Psoas muscle (tissue), 8 donors: ENCODE measurements around the gene ASAP2. TPM values are rescaled to one million over a fixed set of nuclear protein-coding genes. Genes with fewer than 3 reads are reported as not detected.

Source experiments
- ATAC-seq, 4 donors: fragments of 200-7000 bp; cut with Tn5 transposase; one replicate each; pipeline ENCODE4 v1.9.1; 2020; ENCODE audit warnings: moderate library complexity in 3 of 4, mild to moderate bottlenecking in 2 of 4
- DNase-seq, 2 donors: peaks; one replicate each; pipeline ENCODE4 v3.0.0-alpha.2; 2020
- H3K27ac ChIP-seq: fragments of 200-600 bp; one replicate; pipeline ENCODE4 v1.8.0; 2022
- H3K27me3 ChIP-seq, 3 donors: fragments of 200-600 bp in 1 of 3; one replicate each; pipeline versions ENCODE4 v1.6.1 to v1.8.0; 2013 to 2022; ENCODE audit warnings: low read length in 2 of 3, mild to moderate bottlenecking in 2 of 3, moderate library complexity in 1 of 3; ENCODE audit not compliant: insufficient read depth in 3 of 3
- H3K36me3 ChIP-seq, 2 donors: fragments of 200-600 bp in 1 of 2; one replicate each; pipeline versions ENCODE4 v1.6.1 to v1.8.0; 2013 to 2022; ENCODE audit warnings: low read depth in 1 of 2, mild to moderate bottlenecking in 1 of 2, moderate library complexity in 1 of 2; ENCODE audit not compliant: insufficient read depth in 1 of 2
- H3K4me1 ChIP-seq: fragments of 200-600 bp; one replicate; pipeline ENCODE4 v1.8.0; 2022
- H3K4me3 ChIP-seq: fragments of 200-600 bp; one replicate; pipeline ENCODE4 v1.8.0; 2022; ENCODE audit warnings: mild to moderate bottlenecking
- H3K9me3 ChIP-seq: fragments of 200-600 bp; one replicate; pipeline ENCODE4 v1.8.0; 2022
- CTCF ChIP-seq: fragments of 200-600 bp; IDR thresholded peaks from one replicate; pipeline ENCODE4 v1.8.0; 2022; ENCODE audit warnings: antibody characterized with exemption
- WGBS, 3 donors: extraction: QIAGEN DNeasy Blood & Tissue Kit; methylation state at CpG; one replicate each; pipeline versions ENCODE4 v1.1.6 to v1.1.7; 2013; 5-methylcytosine and 5-hydroxymethylcytosine counted together
- intact Hi-C, 2 donors: fragments of 100-400 bp; cut with DNase I; formaldehyde crosslinking; loops; one replicate each; pipeline versions ENCODE4 v1.11.0 to v1.14.2; 2022
- polyA plus RNA-seq, 3 donors: library from polyadenylated mRNA; stranded (reverse); fragments of 200-250 nt; gene quantifications; one replicate each; pipeline ENCODE4 v1.2.3, GENCODE V29; 2013
- total RNA-seq, 4 donors: library from RNA; stranded (reverse); fragmentation: NEBNext Ultra II Directional in 2 of 4; extraction: Animal tissue kit (Norgen Biotek cat#: 25700) in 2 of 4; gene quantifications; one replicate each; pipeline versions ENCODE4 v1.2.1 to v1.2.4, GENCODE V29; 2021 to 2023
- donor health status: healthy with polysubstance abuse.
- donor health status: DM: no; HTN: no; CAD: no; lungs with moderate emphysema.
- donor health status: Bipolar disorder and iron deficiency.
- donor health status: healthy.
- donor health status: DM: yes; HTN: yes; CAD: no.
- donor health status: DM: no; HTN: no; CAD: no.
- donor health status: DM: no; HTN: no; CAD: no.
- donor health status: DM: yes; HTN: yes; CAD: no.

Gene ASAP2
- total and polyA plus RNA-seq, 7 donors = 1.6 to 9.0 (median 3.3) TPM

GRCh38 chr2:9370746-9371145 is 164.1 kb downstream of the ASAP2 start:
- Histone ChIP-seq H3K36me3 (peaks cover 0 to 25% of the 10 kb centered on the region in 2 donors), H3K27ac (no peak overlapping the region), H3K27me3 (no peaks in the 10 kb centered on the region), H3K4me3 (no peak overlapping the region), H3K9me3 (no peaks in the 10 kb centered on the region), H3K4me1 (no peaks in the 10 kb centered on the region)
- 84 to 87% (median 85%) methylated on average over 11 of the region's 11 CpGs for WGBS, 3 donors
- intact Hi-C loops = no loop called here
- TF ChIP-seq CTCF = no peak
- ATAC-seq (no peak), DNase-seq (no peak)

- no peak for ATAC-seq
- H3K9me3 ChIP-seq = no peaks in the 10 kb centered on the region
- no peak overlapping the region for H3K27ac ChIP-seq
- H3K4me1 ChIP-seq = no peaks in the 10 kb centered on the region
- no peak for TF ChIP-seq CTCF
- intact Hi-C loops = no loop called here
- H3K36me3 ChIP-seq = peaks cover 0 to 18% of the 10 kb centered on the region in 2 donors
- WGBS, 3 donors = 95 to 97% (median 96%) methylated on average over 17 of the region's 17 CpGs
- H3K27me3 ChIP-seq = no peaks in the 10 kb centered on the region
- DNase-seq = no peak
- no peak overlapping the region for H3K4me3 ChIP-seq
Observed at GRCh38 chr2:9373047-9373446, 166.4 kb downstream of the ASAP2 start.

GRCh38 chr2:9373476-9373875 is 166.9 kb downstream of the ASAP2 start:
- H3K9me3 ChIP-seq = no peaks in the 10 kb centered on the region
- H3K4me1 ChIP-seq = no peaks in the 10 kb centered on the region
- peaks cover 0 to 13% of the 10 kb centered on the region in 2 donors for H3K36me3 ChIP-seq
- H3K27me3 ChIP-seq = no peaks in the 10 kb centered on the region
- ATAC-seq (no peak), DNase-seq (no peak)
- intact Hi-C loops = no loop called here
- no peak overlapping the region for H3K27ac ChIP-seq
- 84 to 87% (median 85%) methylated on average over 6 of the region's 6 CpGs for whole genome bisulfite sequencing, 3 donors
- TF ChIP-seq CTCF = no peak
- no peak overlapping the region for H3K4me3 ChIP-seq

GRCh38 chr2:9374071-9374730 is 167.6 kb downstream of the ASAP2 start:
- H3K27ac ChIP-seq = no peak overlapping the region
- WGBS, 3 donors = 93 to 96% (median 95%) methylated on average over 18 of the region's 18 CpGs
- no peaks in the 10 kb centered on the region for H3K27me3 ChIP-seq
- no peaks in the 10 kb centered on the region for H3K9me3 ChIP-seq
- no peak for TF ChIP-seq CTCF
- H3K4me1 ChIP-seq = no peaks in the 10 kb centered on the region
- intact Hi-C loops = no loop called here
- ATAC-seq (no peak), DNase-seq (no peak)
- no peak overlapping the region for H3K4me3 ChIP-seq
- H3K36me3 ChIP-seq = peaks cover 0 to 11% of the 10 kb centered on the region in 2 donors
